ENCODE measurements around the gene KLK7.
"Not testable (repeated sequence)": the region's sequence is repeated elsewhere in the genome, so short reads cannot be mapped to it uniquely, and the experiment has no call there.

The KLK7 gene

GRCh38 chr19:50998061-50998460 is 14.3 kb upstream of the KLK7 start:
- H3K27ac ChIP-seq (ENCODE audit: low read length), result no peak overlapping the region
- H3K27me3 ChIP-seq (ENCODE audit: control insufficient read depth, insufficient read depth, low read length), result no peaks in the 10 kb centered on the region
- H3K4me1 ChIP-seq (ENCODE audit: control insufficient read depth, low read depth, low read length), result no peaks in the 10 kb centered on the region
- H3K4me3 ChIP-seq (ENCODE audit: low read length), result no peak overlapping the region
- H3K36me3 ChIP-seq (ENCODE audit: control insufficient read depth, low read depth, low read length), result no peaks in the 10 kb centered on the region
- no peak overlapping the region for H3K9ac ChIP-seq (ENCODE audit: low read length)
- no peaks in the 10 kb centered on the region for H3K9me3 ChIP-seq (ENCODE audit: control insufficient read depth, low read depth, low read length)

GRCh38 chr19:50994129-50994528 is 10.4 kb upstream of the KLK7 start:
- H3K9ac ChIP-seq (ENCODE audit: low read length), result no peak overlapping the region

GRCh38 chr19:50992666-50993035 is 8.9 kb upstream of the KLK7 start:
- Histone ChIP-seq H3K27me3 (ENCODE audit: control insufficient read depth, insufficient read depth, low read length) (no peaks in the 10 kb centered on the region), H3K4me1 (ENCODE audit: control insufficient read depth, low read depth, low read length) (no peaks in the 10 kb centered on the region), H3K4me3 (ENCODE audit: low read length) (no peak overlapping the region), H3K9me3 (ENCODE audit: control insufficient read depth, low read depth, low read length) (no peaks in the 10 kb centered on the region), H3K36me3 (ENCODE audit: control insufficient read depth, low read depth, low read length) (no peaks in the 10 kb centered on the region), H3K27ac (ENCODE audit: low read length) (no peak overlapping the region), H3K9ac (ENCODE audit: low read length) (no peak overlapping the region)

More at GRCh38 chr19:50994129-50994528, 10.4 kb upstream of the KLK7 start:
- Histone ChIP-seq H3K4me3 (ENCODE audit: low read length) (no peak overlapping the region), H3K27me3 (ENCODE audit: control insufficient read depth, insufficient read depth, low read length) (no peaks in the 10 kb centered on the region), H3K4me1 (ENCODE audit: control insufficient read depth, low read depth, low read length) (no peaks in the 10 kb centered on the region), H3K36me3 (ENCODE audit: control insufficient read depth, low read depth, low read length) (no peaks in the 10 kb centered on the region), H3K27ac (ENCODE audit: low read length) (no peak overlapping the region), H3K9me3 (ENCODE audit: control insufficient read depth, low read depth, low read length) (no peaks in the 10 kb centered on the region)

- H3K4me1 ChIP-seq (ENCODE audit: control insufficient read depth, low read depth, low read length); H3K27ac ChIP-seq (ENCODE audit: low read length); H3K9me3 ChIP-seq (ENCODE audit: control insufficient read depth, low read depth, low read length); H3K36me3 ChIP-seq (ENCODE audit: control insufficient read depth, low read depth, low read length); H3K4me3 ChIP-seq (ENCODE audit: low read length); H3K27me3 ChIP-seq (ENCODE audit: control insufficient read depth, insufficient read depth, low read length); H3K9ac ChIP-seq (ENCODE audit: low read length): not testable (repeated sequence)
Observed at GRCh38 chr19:50984416-50984815, 699 bp upstream of the KLK7 start.

- Histone ChIP-seq H3K4me1 (ENCODE audit: control insufficient read depth, low read depth, low read length) (peaks cover 10% of the 10 kb centered on the region), H3K4me3 (ENCODE audit: low read length) (no peak overlapping the region), H3K36me3 (ENCODE audit: control insufficient read depth, low read depth, low read length) (no peaks in the 10 kb centered on the region), H3K27ac (ENCODE audit: low read length) (no peak overlapping the region), H3K27me3 (ENCODE audit: control insufficient read depth, insufficient read depth, low read length) (peaks cover 5% of the 10 kb centered on the region), H3K9ac (ENCODE audit: low read length) (no peak overlapping the region), H3K9me3 (ENCODE audit: control insufficient read depth, low read depth, low read length) (no peaks in the 10 kb centered on the region)
Observed at GRCh38 chr19:50982186-50982585, 1.5 kb downstream of the KLK7 start.

- Histone ChIP-seq H3K36me3 (ENCODE audit: control insufficient read depth, low read depth, low read length) (no peaks in the 10 kb centered on the region), H3K9ac (ENCODE audit: low read length) (no peak overlapping the region), H3K27ac (ENCODE audit: low read length) (no peak overlapping the region), H3K4me3 (ENCODE audit: low read length) (no peak overlapping the region), H3K9me3 (ENCODE audit: control insufficient read depth, low read depth, low read length) (no peaks in the 10 kb centered on the region), H3K4me1 (ENCODE audit: control insufficient read depth, low read depth, low read length) (peaks cover 10% of the 10 kb centered on the region), H3K27me3 (ENCODE audit: control insufficient read depth, insufficient read depth, low read length) (peaks cover 3% of the 10 kb centered on the region)
Observed at GRCh38 chr19:50981587-50982146, 2.0 kb downstream of the KLK7 start.

GRCh38 chr19:50980208-50980607 is 3.5 kb downstream of the KLK7 start:
- H3K4me1 ChIP-seq (ENCODE audit: control insufficient read depth, low read depth, low read length), result peaks cover 10% of the 10 kb centered on the region
- H3K27ac ChIP-seq (ENCODE audit: low read length), result no peak overlapping the region
- H3K9me3 ChIP-seq (ENCODE audit: control insufficient read depth, low read depth, low read length), result no peaks in the 10 kb centered on the region
- no peaks in the 10 kb centered on the region for H3K36me3 ChIP-seq (ENCODE audit: control insufficient read depth, low read depth, low read length)
- peaks cover 3% of the 10 kb centered on the region for H3K27me3 ChIP-seq (ENCODE audit: control insufficient read depth, insufficient read depth, low read length)
- H3K9ac ChIP-seq (ENCODE audit: low read length), result no peak overlapping the region
- no peak overlapping the region for H3K4me3 ChIP-seq (ENCODE audit: low read length)

- H3K4me1 ChIP-seq (ENCODE audit: control insufficient read depth, low read depth, low read length), result peaks cover 10% of the 10 kb centered on the region
- no peak overlapping the region for H3K9ac ChIP-seq (ENCODE audit: low read length)
- no peak overlapping the region for H3K4me3 ChIP-seq (ENCODE audit: low read length)
- H3K27ac ChIP-seq (ENCODE audit: low read length), result no peak overlapping the region
- peaks cover 3% of the 10 kb centered on the region for H3K27me3 ChIP-seq (ENCODE audit: control insufficient read depth, insufficient read depth, low read length)
- H3K9me3 ChIP-seq (ENCODE audit: control insufficient read depth, low read depth, low read length), result no peaks in the 10 kb centered on the region
- H3K36me3 ChIP-seq (ENCODE audit: control insufficient read depth, low read depth, low read length), result no peaks in the 10 kb centered on the region
Observed at GRCh38 chr19:50979758-50980157, 4.0 kb downstream of the KLK7 start.

GRCh38 chr19:50978772-50979390 is 4.8 kb downstream of the KLK7 start:
- Histone ChIP-seq H3K9ac (ENCODE audit: low read length) (no peak overlapping the region), H3K27ac (ENCODE audit: low read length) (no peak overlapping the region), H3K4me1 (ENCODE audit: control insufficient read depth, low read depth, low read length) (peaks cover 10% of the 10 kb centered on the region), H3K27me3 (ENCODE audit: control insufficient read depth, insufficient read depth, low read length) (peaks cover 3% of the 10 kb centered on the region), H3K36me3 (ENCODE audit: control insufficient read depth, low read depth, low read length) (no peaks in the 10 kb centered on the region), H3K4me3 (ENCODE audit: low read length) (no peak overlapping the region), H3K9me3 (ENCODE audit: control insufficient read depth, low read depth, low read length) (no peaks in the 10 kb centered on the region)

GRCh38 chr19:50977626-50978025 is 6.1 kb downstream of the KLK7 start:
- peaks cover 3% of the 10 kb centered on the region for H3K27me3 ChIP-seq (ENCODE audit: control insufficient read depth, insufficient read depth, low read length)
- H3K27ac ChIP-seq (ENCODE audit: low read length), result no peak overlapping the region
- no peak overlapping the region for H3K9ac ChIP-seq (ENCODE audit: low read length)
- H3K9me3 ChIP-seq (ENCODE audit: control insufficient read depth, low read depth, low read length), result no peaks in the 10 kb centered on the region
- peaks cover 10% of the 10 kb centered on the region for H3K4me1 ChIP-seq (ENCODE audit: control insufficient read depth, low read depth, low read length)
- H3K36me3 ChIP-seq (ENCODE audit: control insufficient read depth, low read depth, low read length), result no peaks in the 10 kb centered on the region
- no peak overlapping the region for H3K4me3 ChIP-seq (ENCODE audit: low read length)

- Histone ChIP-seq H3K4me3 (ENCODE audit: low read length) (no peak overlapping the region), H3K27ac (ENCODE audit: low read length) (no peak overlapping the region), H3K9ac (ENCODE audit: low read length) (no peak overlapping the region), H3K36me3 (ENCODE audit: control insufficient read depth, low read depth, low read length) (no peaks in the 10 kb centered on the region), H3K4me1 (ENCODE audit: control insufficient read depth, low read depth, low read length) (peaks cover 10% of the 10 kb centered on the region), H3K9me3 (ENCODE audit: control insufficient read depth, low read depth, low read length) (no peaks in the 10 kb centered on the region), H3K27me3 (ENCODE audit: control insufficient read depth, insufficient read depth, low read length) (peaks cover under 1% of the 10 kb centered on the region)
Observed at GRCh38 chr19:50975766-50976165, 8.0 kb downstream of the KLK7 start.

Data from iPS-18a (cell line).